Small intestine (tissue), 7 donors: ENCODE measurements around the gene SPTLC2. TPM values are rescaled to one million over a fixed set of nuclear protein-coding genes. Genes with fewer than 3 reads are reported as not detected.
"Not testable (repeated sequence)": the region's sequence is repeated elsewhere in the genome, so short reads cannot be mapped to it uniquely, and the experiment has no call there.

Experiments used
- DNase-seq, 2 donors: peaks; one replicate each; pipeline versions ENCODE4 v3.0.0 to v3.0.0-alpha.2; 2013
- FAIRE-seq: peaks from 2 replicates; lab custom pipeline; 2012; peaks lifted over from hg19 to GRCh38; lab: Jason Lieb, UNC
- H3K27ac ChIP-seq, 3 donors: one replicate each; pipeline ENCODE4 v1.5.1; 2013; ENCODE audit warnings: low read length in 2 of 3, mild to moderate bottlenecking in 2 of 3, control low read depth in 1 of 3, inconsistent platforms in 1 of 3, low read depth in 1 of 3, moderate library complexity in 1 of 3
- H3K27me3 ChIP-seq, 3 donors: one replicate each; pipeline ENCODE4 v1.6.1; 2013; ENCODE audit warnings: low read length in 3 of 3, inconsistent platforms in 1 of 3; ENCODE audit not compliant: control insufficient read depth in 3 of 3, insufficient read depth in 3 of 3
- H3K36me3 ChIP-seq, 3 donors: one replicate each; pipeline ENCODE4 v1.6.1; 2013; ENCODE audit warnings: low read length in 3 of 3, inconsistent platforms in 1 of 3, low read depth in 1 of 3, mild to moderate bottlenecking in 1 of 3, moderate library complexity in 1 of 3; ENCODE audit not compliant: control insufficient read depth in 3 of 3, insufficient read depth in 2 of 3
- H3K4me1 ChIP-seq, 3 donors: one replicate each; pipeline ENCODE4 v1.6.1; 2013; ENCODE audit warnings: low read length in 2 of 3, inconsistent platforms in 1 of 3, low read depth in 1 of 3, mild to moderate bottlenecking in 1 of 3, moderate library complexity in 1 of 3; ENCODE audit not compliant: control insufficient read depth in 3 of 3, insufficient read depth in 2 of 3
- H3K4me3 ChIP-seq, 3 donors: one replicate each; pipeline ENCODE4 v1.5.1; 2013; ENCODE audit warnings: low read length in 3 of 3, control low read depth in 1 of 3, inconsistent platforms in 1 of 3, low read depth in 1 of 3, mild to moderate bottlenecking in 1 of 3, moderate library complexity in 1 of 3
- H3K9me3 ChIP-seq, 2 donors: one replicate each; pipeline ENCODE4 v1.6.1; 2013; ENCODE audit warnings: low read depth in 1 of 2, low read length in 1 of 2; ENCODE audit not compliant: control insufficient read depth in 2 of 2, insufficient read depth in 1 of 2
- WGBS, 3 donors: extraction: QIAGEN DNeasy Blood & Tissue Kit; methylation state at CpG; one replicate each; pipeline ENCODE4 v1.1.7; 2013; 5-methylcytosine and 5-hydroxymethylcytosine counted together
- polyA plus RNA-seq, 4 donors: library from polyadenylated mRNA; stranded (reverse) in 3 of 4; unstranded in 1 of 4; fragments of 200-250 nt in 3 of 4; fragments of 120-200 nt in 1 of 4; gene quantifications; one replicate each; pipeline versions ENCODE4 v1.2.1 to v1.2.3, GENCODE V29; 2013
- donor health status: healthy with polysubstance abuse.
- donor health status: control.
- donor health status: control.
- donor health status: Bipolar disorder and iron deficiency.
- donor health status: healthy.

The SPTLC2 gene
- polyA plus RNA-seq, 4 donors, result 5.9 to 27.5 (median 15.2) TPM

DNA sequence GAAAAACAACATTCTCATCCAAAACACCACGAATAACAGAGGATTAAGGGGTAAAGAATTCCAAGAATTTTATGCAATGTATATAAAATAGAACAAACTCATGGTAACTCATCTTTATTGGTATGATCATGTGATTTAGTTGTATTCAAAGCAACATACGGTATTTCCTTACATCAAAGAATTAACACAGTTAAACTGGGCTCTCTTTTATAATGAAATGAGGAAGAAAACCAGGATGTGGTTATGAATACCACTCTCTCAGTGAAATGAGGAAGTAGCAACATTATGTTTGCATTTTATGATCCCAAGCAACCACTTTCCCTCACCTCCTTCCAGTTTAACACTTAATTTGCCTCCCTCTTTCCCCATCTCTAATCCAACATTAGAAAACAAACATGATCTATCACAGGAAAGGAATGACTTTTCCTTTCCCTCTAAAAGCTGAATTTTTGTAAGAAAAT lies 22.9 kb downstream of the SPTLC2 start:
- H3K9me3 ChIP-seq, result no peaks in the 10 kb centered on the region
- peak overlapping the region in 2 of 3 donors; percentile 48 to 64 for H3K27ac ChIP-seq
- H3K4me1 ChIP-seq, result peaks cover 4 to 5% (median 5%) of the 10 kb centered on the region in 3 donors
- FAIRE-seq (no peak), DNase-seq (peak in 1 of 2 donors; percentile 52)
- WGBS, 3 donors, result 6 to 23% (median 17%) methylated on average over 2 of the region's 2 CpGs
- no peaks in the 10 kb centered on the region for H3K27me3 ChIP-seq
- peaks cover 0 to 15% (median 3%) of the 10 kb centered on the region in 3 donors for H3K36me3 ChIP-seq
- H3K4me3 ChIP-seq, result no peak overlapping the region

DNA sequence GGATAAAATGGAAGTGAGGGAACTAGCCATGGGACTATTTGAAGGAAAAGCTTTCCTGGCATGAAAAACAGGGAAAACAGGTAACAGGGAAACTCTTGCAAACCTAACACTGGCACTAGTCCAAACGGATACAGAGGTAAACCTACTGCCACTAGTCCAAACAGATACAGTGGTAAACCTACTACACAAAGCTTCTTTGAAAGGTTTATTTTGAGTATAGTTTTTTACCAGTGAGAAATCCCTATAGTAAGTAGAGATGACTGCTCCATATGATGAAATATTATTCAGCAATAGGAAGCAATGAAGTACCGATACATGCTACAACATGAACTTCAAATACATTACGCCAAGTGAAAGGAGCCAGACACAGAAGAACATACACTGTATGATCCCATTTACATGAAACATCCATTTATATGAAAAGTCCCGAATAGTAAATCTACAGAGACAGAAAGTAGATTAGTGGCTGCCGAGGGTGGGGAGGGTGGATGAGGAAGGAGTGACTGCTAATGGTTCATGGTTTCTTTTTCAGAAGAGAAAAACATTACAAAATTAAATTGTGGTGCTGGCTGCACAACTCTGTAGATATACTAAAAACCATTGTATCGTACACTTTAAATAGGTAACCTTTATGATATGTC lies 25.5 kb downstream of the SPTLC2 start:
- 26 to 51% (median 42%) methylated on average over 6 of the region's 6 CpGs for WGBS, 3 donors
- Histone ChIP-seq H3K4me1 (peaks cover 2 to 5% (median 3%) of the 10 kb centered on the region in 3 donors), H3K27ac (peak overlapping the region in 2 of 3 donors; percentile 48 to 55), H3K4me3 (no peak overlapping the region), H3K9me3 (no peaks in the 10 kb centered on the region), H3K36me3 (peaks cover 0 to 14% (median 2%) of the 10 kb centered on the region in 3 donors), H3K27me3 (no peaks in the 10 kb centered on the region)
- FAIRE-seq, result no peak
- peak in 1 of 2 donors; percentile 64 for DNase-seq

DNA sequence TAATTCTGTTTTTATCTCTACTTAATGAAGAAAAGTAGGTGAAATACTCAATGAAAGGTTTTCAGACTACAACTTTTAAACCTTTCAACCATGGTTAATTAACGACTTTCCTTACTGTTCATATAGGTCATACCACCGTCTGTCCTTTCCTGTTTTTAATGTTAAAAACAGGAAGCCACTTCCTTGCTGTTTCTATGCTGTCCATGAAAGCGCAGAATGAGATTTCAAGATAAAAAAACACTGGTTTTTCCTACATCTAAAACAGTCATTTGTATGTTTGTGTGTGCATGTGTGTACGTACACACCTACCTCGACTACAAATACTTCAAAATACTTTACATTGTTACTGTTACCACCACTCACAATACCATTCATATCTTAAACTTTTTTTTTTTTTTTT lies 27.3 kb downstream of the SPTLC2 start:
- 53 to 64% (median 58%) methylated on average over 5 of the region's 5 CpGs for WGBS, 3 donors
- Histone ChIP-seq H3K27me3 (no peaks in the 10 kb centered on the region), H3K27ac (peak overlapping the region in 1 of 3 donors; percentile 41), H3K36me3 (peaks cover 0 to 6% (median 2%) of the 10 kb centered on the region in 3 donors), H3K4me1 (peaks cover 0 to 5% (median 2%) of the 10 kb centered on the region in 3 donors), H3K9me3 (no peaks in the 10 kb centered on the region), H3K4me3 (no peak overlapping the region)
- FAIRE-seq (no peak), DNase-seq (no peak)

DNA sequence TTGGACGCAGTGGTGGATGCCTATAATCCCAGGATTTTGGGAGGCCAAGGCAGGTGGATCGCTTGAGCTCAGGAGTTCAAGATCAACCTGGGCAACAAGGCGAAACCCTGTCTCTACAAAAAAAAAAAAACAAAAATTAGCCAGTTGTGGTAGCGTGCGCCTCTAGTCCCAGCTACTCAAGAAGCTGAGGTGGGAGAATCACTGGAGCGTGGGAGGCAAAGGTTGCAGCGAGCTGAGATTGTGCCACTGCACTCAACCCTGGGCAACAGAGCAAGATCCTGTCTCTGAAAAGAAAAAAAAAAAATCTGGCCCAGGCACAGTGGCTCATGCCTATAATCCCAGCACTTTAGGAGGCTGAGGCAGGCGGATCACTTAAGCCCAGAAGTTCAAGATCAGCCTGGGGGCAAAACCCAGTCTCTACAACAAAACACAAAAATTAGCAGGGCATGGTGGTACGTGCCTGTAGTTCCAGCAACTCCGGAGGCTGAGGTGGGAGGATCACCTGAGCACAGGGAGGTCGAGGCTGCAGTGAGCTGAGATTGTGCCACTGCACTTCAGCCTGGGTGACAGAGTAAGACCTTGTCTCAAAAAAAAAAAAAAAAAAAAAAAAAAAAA lies 27.9 kb downstream of the SPTLC2 start:
- H3K4me1 ChIP-seq, H3K36me3 ChIP-seq, H3K27me3 ChIP-seq, FAIRE-seq, DNase-seq, H3K4me3 ChIP-seq, H3K9me3 ChIP-seq: not testable (repeated sequence)
- WGBS, 3 donors, result 87 to 92% (median 89%) methylated on average over 11 of the region's 11 CpGs
- peak overlapping the region in 1 of 3 donors; percentile 40 for H3K27ac ChIP-seq

DNA sequence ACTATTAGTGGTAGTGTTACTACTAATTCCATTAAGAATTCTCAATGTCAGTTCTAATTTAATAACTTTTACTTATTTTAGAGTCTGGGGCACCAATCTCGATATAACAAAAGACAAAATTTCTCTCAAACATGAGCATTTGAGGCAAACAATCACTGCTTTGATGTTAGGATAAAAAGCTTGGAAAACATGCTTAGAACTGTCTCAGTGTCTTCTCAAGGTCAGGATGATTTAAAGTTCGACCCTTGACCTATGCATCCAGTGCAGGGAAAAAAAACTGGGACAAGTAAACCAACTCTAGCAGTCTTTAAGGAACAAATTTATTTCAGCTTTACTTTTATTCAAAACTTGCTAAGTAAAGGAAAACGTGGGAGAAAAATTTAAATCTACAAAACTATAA lies 31.1 kb downstream of the SPTLC2 start:
- FAIRE-seq (no peak), DNase-seq (no peak)
- Histone ChIP-seq H3K27me3 (no peaks in the 10 kb centered on the region), H3K4me1 (peaks cover 0 to 6% (median 6%) of the 10 kb centered on the region in 3 donors), H3K4me3 (no peak overlapping the region), H3K36me3 (peaks cover 0 to 6% (median 0%) of the 10 kb centered on the region in 3 donors), H3K9me3 (no peaks in the 10 kb centered on the region), H3K27ac (no peak overlapping the region)
- 58 to 74% (median 70%) methylated on average over 3 of the region's 3 CpGs for WGBS, 3 donors

DNA sequence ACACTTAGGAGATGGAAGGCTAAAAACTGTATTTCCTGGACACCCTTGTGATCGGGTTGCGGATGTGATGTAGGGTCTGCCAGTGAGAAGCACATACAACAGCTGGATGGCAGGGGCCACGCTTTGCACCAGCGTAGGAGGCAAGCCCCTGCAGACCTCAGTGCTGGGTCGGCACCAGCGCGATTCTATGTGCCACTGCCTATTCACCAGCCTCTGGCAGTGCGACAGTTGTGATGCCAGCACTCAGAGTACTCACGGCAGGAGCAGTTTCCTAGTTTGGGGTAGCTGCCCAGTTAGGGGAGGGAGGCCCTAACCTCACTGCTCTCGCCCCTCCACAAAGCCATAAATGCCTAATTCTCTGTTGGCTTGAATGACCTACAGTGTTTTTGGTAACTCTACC lies 31.6 kb downstream of the SPTLC2 start:
- H3K4me3 ChIP-seq, result no peak overlapping the region
- H3K9me3 ChIP-seq, result no peaks in the 10 kb centered on the region
- H3K27me3 ChIP-seq, result no peaks in the 10 kb centered on the region
- no peak for FAIRE-seq
- 80 to 85% (median 85%) methylated on average over 10 of the region's 10 CpGs for WGBS, 3 donors
- no peak for DNase-seq
- H3K27ac ChIP-seq, result no peak overlapping the region
- peaks cover 0 to 6% (median 0%) of the 10 kb centered on the region in 3 donors for H3K36me3 ChIP-seq
- H3K4me1 ChIP-seq, result peaks cover 0 to 6% (median 4%) of the 10 kb centered on the region in 3 donors

DNA sequence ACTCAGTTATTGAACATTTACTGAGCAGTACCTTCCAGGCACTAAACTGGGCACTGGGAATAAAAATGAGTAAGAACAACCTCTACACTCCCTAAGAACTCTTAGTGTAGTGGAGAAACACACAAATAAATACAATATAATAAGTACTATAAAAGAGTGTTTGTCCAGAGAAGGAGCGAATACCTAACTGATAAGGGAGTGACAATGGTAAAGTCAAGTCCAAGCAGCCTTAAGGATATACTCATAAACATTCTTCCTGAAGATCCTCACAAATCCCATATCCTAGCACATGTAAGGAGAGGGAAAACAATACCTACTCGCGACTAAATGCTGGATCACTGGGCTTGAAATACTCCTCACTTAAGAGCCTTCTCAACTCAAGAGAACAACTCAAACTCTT lies 32.8 kb downstream of the SPTLC2 start:
- DNase-seq (no peak), FAIRE-seq (no peak)
- Histone ChIP-seq H3K4me3 (no peak overlapping the region), H3K27ac (no peak overlapping the region), H3K9me3 (no peaks in the 10 kb centered on the region), H3K4me1 (peaks cover 0 to 6% (median 4%) of the 10 kb centered on the region in 3 donors), H3K36me3 (peaks cover 0 to 4% (median 0%) of the 10 kb centered on the region in 3 donors), H3K27me3 (no peaks in the 10 kb centered on the region)
- 68 to 87% (median 70%) methylated on average over 3 of the region's 3 CpGs for WGBS, 3 donors

DNA sequence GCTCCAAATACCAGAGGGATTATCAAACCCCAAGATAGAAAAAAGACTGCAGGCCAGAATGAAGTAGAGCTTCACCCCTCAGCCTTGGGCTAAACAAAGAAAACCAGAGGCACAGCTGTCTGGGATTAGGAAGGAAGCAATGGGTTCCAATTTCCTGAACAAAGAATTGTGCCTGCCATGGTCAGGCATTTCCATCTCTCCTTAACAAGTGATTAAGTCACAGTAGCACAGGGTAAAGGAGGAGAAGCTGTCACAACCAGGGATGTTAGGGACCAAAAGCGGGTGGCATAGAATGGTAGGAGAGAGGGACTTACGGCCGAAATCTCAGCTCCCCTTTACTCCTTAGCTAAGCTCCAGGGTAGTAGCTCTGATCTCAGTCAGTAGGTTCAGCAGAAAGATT lies 33.9 kb downstream of the SPTLC2 start:
- H3K27ac ChIP-seq, result no peak overlapping the region
- WGBS, 3 donors, result 88 to 100% (median 94%) methylated on average over 3 of the region's 3 CpGs
- H3K4me1 ChIP-seq, result peaks cover 0 to 6% (median 4%) of the 10 kb centered on the region in 3 donors
- FAIRE-seq, result no peak
- H3K4me3 ChIP-seq, result no peak overlapping the region
- H3K36me3 ChIP-seq, result peaks cover 0 to 5% (median 0%) of the 10 kb centered on the region in 3 donors
- no peaks in the 10 kb centered on the region for H3K9me3 ChIP-seq
- no peaks in the 10 kb centered on the region for H3K27me3 ChIP-seq
- no peak for DNase-seq
